NCI-H748 (cell line): ENCODE results near the gene DOCK3.

Experiments used
- DNase-seq: peaks from one replicate; lab custom pipeline; 2025; ENCODE audit not compliant: unreplicated experiment; lab: John Stamatoyannopoulos, UW

DOCK3 gene

GRCh38 chr3:51395493-51396213, 720.9 kb downstream of the DOCK3 start:
- DNase-seq, result no peak

GRCh38 chr3:51396401-51396800, 721.7 kb downstream of the DOCK3 start:
- DNase-seq, result no peak

GRCh38 chr3:51397392-51397791, 722.7 kb downstream of the DOCK3 start:
- DNase-seq, result no peak

- DNase-seq, result no peak
Measured at GRCh38 chr3:51398595-51399310, 724.0 kb downstream of the DOCK3 start.

- no peak for DNase-seq
Measured at GRCh38 chr3:51400166-51400565, 725.4 kb downstream of the DOCK3 start.

- DNase-seq, result no peak
Measured at GRCh38 chr3:51401735-51402134, 727.0 kb downstream of the DOCK3 start.

GRCh38 chr3:51403675-51404074, 728.9 kb downstream of the DOCK3 start:
- no peak for DNase-seq

GRCh38 chr3:51408021-51408420, 733.3 kb downstream of the DOCK3 start:
- DNase-seq, result no peak

GRCh38 chr3:51408813-51409212, 734.1 kb downstream of the DOCK3 start:
- DNase-seq, result no peak

- no peak for DNase-seq
Measured at GRCh38 chr3:51422211-51422610, 747.5 kb downstream of the DOCK3 start.

GRCh38 chr3:51426921-51427320, 752.2 kb downstream of the DOCK3 start:
- DNase-seq, result no peak

- no peak for DNase-seq
Measured at GRCh38 chr3:51429138-51429537, 754.4 kb downstream of the DOCK3 start.
